Omental fat pad (tissue), 4 donors: Measurements from ENCODE around the gene RAB44. TPM values are rescaled to one million over a fixed set of nuclear protein-coding genes. Genes with fewer than 3 reads are reported as not detected.

Source experiments
- ATAC-seq: fragments of 150-250 bp; one replicate; pipeline ENCODE4 v1.9.1; 2016; ENCODE audit warnings: mild to moderate bottlenecking, moderate library complexity; ENCODE audit not compliant: low FRiP score
- DNase-seq: peaks from one replicate; pipeline ENCODE4 v3.0.0-alpha.2; 2019; ENCODE audit warnings: low spot score
- total RNA-seq, 4 donors: library from RNA; depleted of rRNA; stranded (reverse); fragments of >200 nt; gene quantifications; one replicate each; pipeline ENCODE4 v1.1.0, GENCODE V29; 2016
- TF ChIP-seq, protein P1 (sequence below), 3 donors: fragments of 450-650 bp; IDR thresholded peaks; one replicate each; pipeline ENCODE4 v1.5.1; 2016 to 2017; ENCODE audit warnings: antibody characterized with exemption in 3 of 3, mild to moderate bottlenecking in 3 of 3, moderate library complexity in 2 of 3

RAB44 gene
- total RNA-seq, 4 donors from 2014 or later, result 0.19 to 2.4 (median 0.43) TPM

GRCh38 chr6:36717871-36718540 lies 20.4 kb downstream of the RAB44 start:
- DNase-seq (no peak), ATAC-seq (no peak)
- TF ChIP-seq, protein P1, sequence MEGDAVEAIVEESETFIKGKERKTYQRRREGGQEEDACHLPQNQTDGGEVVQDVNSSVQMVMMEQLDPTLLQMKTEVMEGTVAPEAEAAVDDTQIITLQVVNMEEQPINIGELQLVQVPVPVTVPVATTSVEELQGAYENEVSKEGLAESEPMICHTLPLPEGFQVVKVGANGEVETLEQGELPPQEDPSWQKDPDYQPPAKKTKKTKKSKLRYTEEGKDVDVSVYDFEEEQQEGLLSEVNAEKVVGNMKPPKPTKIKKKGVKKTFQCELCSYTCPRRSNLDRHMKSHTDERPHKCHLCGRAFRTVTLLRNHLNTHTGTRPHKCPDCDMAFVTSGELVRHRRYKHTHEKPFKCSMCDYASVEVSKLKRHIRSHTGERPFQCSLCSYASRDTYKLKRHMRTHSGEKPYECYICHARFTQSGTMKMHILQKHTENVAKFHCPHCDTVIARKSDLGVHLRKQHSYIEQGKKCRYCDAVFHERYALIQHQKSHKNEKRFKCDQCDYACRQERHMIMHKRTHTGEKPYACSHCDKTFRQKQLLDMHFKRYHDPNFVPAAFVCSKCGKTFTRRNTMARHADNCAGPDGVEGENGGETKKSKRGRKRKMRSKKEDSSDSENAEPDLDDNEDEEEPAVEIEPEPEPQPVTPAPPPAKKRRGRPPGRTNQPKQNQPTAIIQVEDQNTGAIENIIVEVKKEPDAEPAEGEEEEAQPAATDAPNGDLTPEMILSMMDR (IDR thresholded peaks at IDR 0.05), result no peak

- ATAC-seq (no peak), DNase-seq (no peak)
- TF ChIP-seq, protein P1 (IDR thresholded peaks at IDR 0.05), result no peak
These were observed 20.9 kb downstream of the RAB44 start for GRCh38 chr6:36718560-36718959.

GRCh38 chr6:36719126-36719525 lies 21.5 kb downstream of the RAB44 start:
- TF ChIP-seq, protein P1 (IDR thresholded peaks at IDR 0.05), result no peak
- DNase-seq (no peak), ATAC-seq (no peak)

DNA sequence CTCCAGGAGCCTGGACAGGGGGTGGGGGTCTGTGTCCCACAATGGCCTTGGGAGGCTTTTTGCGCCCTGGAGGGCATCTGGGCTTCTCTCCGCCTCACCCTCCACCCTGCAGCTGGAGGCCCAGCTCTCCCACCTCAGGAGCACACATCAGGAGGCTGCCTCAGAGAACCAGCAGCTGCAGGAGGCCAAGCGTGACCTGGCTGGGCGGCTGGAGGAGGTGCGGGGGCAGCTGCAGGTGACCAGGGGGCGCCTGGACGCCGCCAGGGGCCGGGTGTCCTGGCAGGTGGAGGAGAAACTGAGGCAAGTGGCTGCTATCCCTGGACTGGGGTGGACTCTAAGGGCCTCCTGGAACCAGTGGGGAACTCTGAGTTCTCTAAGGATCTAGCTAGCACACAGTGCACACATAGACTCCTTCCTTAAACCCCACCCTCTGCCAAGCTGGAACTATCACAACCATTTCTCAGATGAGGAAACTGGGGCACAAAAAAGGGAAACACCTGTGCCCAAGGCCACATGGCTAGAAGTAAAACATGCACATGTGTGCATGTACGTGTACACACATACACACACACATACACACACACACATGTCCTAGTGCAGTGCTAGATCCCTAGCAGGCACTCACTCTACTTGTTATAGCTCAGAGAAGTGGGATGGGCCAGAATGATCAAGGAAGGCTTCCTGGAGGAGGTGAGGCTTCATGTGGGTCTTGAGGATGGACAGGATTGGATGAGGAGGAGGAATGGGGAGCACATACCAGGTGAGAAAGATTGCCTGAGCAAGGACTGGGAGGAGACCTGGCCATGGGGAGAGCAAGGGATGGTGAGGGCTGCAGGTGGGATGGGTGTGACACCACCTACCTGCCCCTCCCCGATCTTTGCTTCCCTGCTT lies 22.9 kb downstream of the RAB44 start:
- TF ChIP-seq, protein P1 (IDR thresholded peaks at IDR 0.05), result no peak
- no peak for DNase-seq

GRCh38 chr6:36721369-36722140 lies 23.9 kb downstream of the RAB44 start:
- ATAC-seq, result no peak
- TF ChIP-seq, protein P1 (IDR thresholded peaks at IDR 0.05), result no peak
- no peak for DNase-seq

More for the DNA sequence above, 22.9 kb downstream of the RAB44 start:
- no peak for ATAC-seq

DNA sequence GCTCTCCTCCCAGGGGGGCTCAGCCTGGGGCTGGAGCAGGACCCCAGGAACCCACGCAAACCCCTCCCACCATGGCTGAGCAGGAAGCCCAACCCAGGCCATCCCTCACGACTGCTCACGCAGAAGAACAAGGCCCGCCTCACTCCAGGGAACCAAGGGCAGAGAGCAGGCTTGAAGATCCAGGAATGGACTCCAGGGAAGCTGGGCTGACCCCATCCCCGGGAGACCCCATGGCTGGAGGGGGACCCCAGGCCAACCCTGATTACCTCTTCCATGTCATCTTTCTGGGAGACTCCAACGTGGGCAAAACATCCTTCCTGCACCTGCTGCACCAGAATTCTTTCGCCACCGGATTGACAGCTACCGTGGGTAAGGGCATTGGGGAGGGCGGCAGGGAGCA lies 24.7 kb downstream of the RAB44 start:
- TF ChIP-seq, protein P1 (IDR thresholded peaks at IDR 0.05), result no peak
- DNase-seq, result no peak
- no peak for ATAC-seq
